Peyer's patch (tissue), 4 donors: ENCODE measurements around the gene KLHL36.

Experiments used
- CTCF ChIP-seq, 6 experiments: fragments of 450-650 bp in 4 of 6; fragments of 200-600 bp in 2 of 6; sonication (generic) in 1 of 6; IDR thresholded peaks; one replicate each; pipeline ENCODE4 v1.5.1; 2017 to 2019; ENCODE audit warnings: antibody characterized with exemption in 6 of 6, mild to moderate bottlenecking in 3 of 6, moderate library complexity in 1 of 6
- POLR2A ChIP-seq, 2 donors: fragments of 450-650 bp; IDR thresholded peaks; one replicate each; pipeline ENCODE4 v1.5.1; 2017; ENCODE audit warnings: antibody characterized with exemption in 2 of 2, mild to moderate bottlenecking in 2 of 2, moderate library complexity in 2 of 2

GRCh38 chr16:84680843-84681629 is 32.7 kb downstream of the KLHL36 start:
- TF ChIP-seq CTCF (IDR thresholded peaks at IDR 0.05) (no peak), POLR2A (IDR thresholded peaks at IDR 0.05) (no peak)
